K562 (cell line): ENCODE data around the gene KAT7. TPM values are rescaled to one million over a fixed set of nuclear protein-coding genes. Genes with fewer than 3 reads are reported as not detected.

Experiments
- polyA plus RNA-seq, 8 experiments: library from polyadenylated mRNA; depleted of rRNA in 4 of 8; stranded (reverse) in 5 of 8; unstranded in 3 of 8; fragments of >200 nt; fragmentation: Nextera tagmentation in 2 of 8; fragmentation: Illumina TruSeq in 1 of 8; extraction: Ambion mirVana in 2 of 8; extraction: Trizol in 1 of 8; gene quantifications; 2 replicates each; pipeline versions ENCODE4 v1.2.1 to v1.2.3, GENCODE V29; 2011 to 2014; ENCODE audit warnings: inconsistent platforms in 1 of 8, missing spikeins in 1 of 8
- total RNA-seq, 7 experiments: library from RNA; depleted of rRNA in 6 of 7; stranded (reverse); fragments of >200 nt in 6 of 7; fragmentation: Illumina TruSeq in 2 of 7; extraction: Trizol in 2 of 7; gene quantifications; 2 replicates each; pipeline versions ENCODE4 v1.2.1 to v1.2.3, GENCODE V29; 2011 to 2021; ENCODE audit warnings: low replicate concordance in 1 of 7

KAT7 gene
- total and polyA plus RNA-seq, 9 of the 15 experiments (the other 6 are each of a cell fraction or from before 2014, with no cell fraction given) = 10.8 to 57.3 (median 34.8) TPM

Other genes with a start within 250 kb of the KAT7 start
- gene NXPH3, start 212.8 kb upstream of the KAT7 start, total RNA-seq (2014; rRNA removed) = 0.05 and 0.16 TPM in 2 replicates
- 0.07 and 0.10 TPM in 2 replicates for gene NXPH3, start 212.8 kb upstream of the KAT7 start, total RNA-seq (2014; rRNA removed; fragmentation: Illumina TruSeq; extraction: Trizol)
- gene NXPH3, start 212.8 kb upstream of the KAT7 start, total RNA-seq (2015; rRNA removed; fragmentation: Illumina TruSeq; extraction: Trizol) = 0.04 and 0.08 TPM in 2 replicates
- gene NXPH3, start 212.8 kb upstream of the KAT7 start, total RNA-seq (2021) = 0.13 and 0.27 TPM in 2 replicates
- 0.06 and 0.14 TPM in 2 replicates for gene NXPH3, start 212.8 kb upstream of the KAT7 start, polyA plus RNA-seq (2011; rRNA removed)
- gene NXPH3, start 212.8 kb upstream of the KAT7 start, polyA plus RNA-seq (2014; fragmentation: Illumina TruSeq; extraction: Trizol) = 0.17 and 0.18 TPM in 2 replicates
- gene NXPH3, start 212.8 kb upstream of the KAT7 start, polyA plus RNA-seq (2014; fragmentation: Nextera tagmentation; extraction: Ambion mirVana) = not detected
- gene NXPH3, start 212.8 kb upstream of the KAT7 start, polyA plus RNA-seq (2014; rRNA removed) = 0.05 and 0.08 TPM in 2 replicates
- 34.2 and 46.7 TPM in 2 replicates for gene SPOP, start 110.6 kb upstream of the KAT7 start, total RNA-seq (2014; rRNA removed)
- gene SPOP, start 110.6 kb upstream of the KAT7 start, total RNA-seq (2014; rRNA removed; fragmentation: Illumina TruSeq; extraction: Trizol) = 38.5 and 43.0 TPM in 2 replicates
- gene SPOP, start 110.6 kb upstream of the KAT7 start, total RNA-seq (2015; rRNA removed; fragmentation: Illumina TruSeq; extraction: Trizol) = 39.7 and 40.6 TPM in 2 replicates
- gene SPOP, start 110.6 kb upstream of the KAT7 start, total RNA-seq (2021) = 52.6 and 52.7 TPM in 2 replicates
- 63.3 and 68.0 TPM in 2 replicates for gene SPOP, start 110.6 kb upstream of the KAT7 start, polyA plus RNA-seq (2011; rRNA removed)
- gene SPOP, start 110.6 kb upstream of the KAT7 start, polyA plus RNA-seq (2014; fragmentation: Illumina TruSeq; extraction: Trizol) = 49.7 and 54.7 TPM in 2 replicates
- 10 to 100 TPM; 39.6 to 65.9 TPM for gene SPOP, start 110.6 kb upstream of the KAT7 start, polyA plus RNA-seq (2014; fragmentation: Nextera tagmentation; extraction: Ambion mirVana)
- gene SPOP, start 110.6 kb upstream of the KAT7 start, polyA plus RNA-seq (2014; rRNA removed) = 34.4 and 36.1 TPM in 2 replicates
- gene SLC35B1, start 80.7 kb upstream of the KAT7 start, total RNA-seq (2014; rRNA removed) = 51.4 and 58.8 TPM in 2 replicates
- gene SLC35B1, start 80.7 kb upstream of the KAT7 start, total RNA-seq (2014; rRNA removed; fragmentation: Illumina TruSeq; extraction: Trizol) = 76.4 and 77.1 TPM in 2 replicates
- 64.1 and 74.2 TPM in 2 replicates for gene SLC35B1, start 80.7 kb upstream of the KAT7 start, total RNA-seq (2015; rRNA removed; fragmentation: Illumina TruSeq; extraction: Trizol)
- gene SLC35B1, start 80.7 kb upstream of the KAT7 start, total RNA-seq (2021) = 66.2 and 66.3 TPM in 2 replicates
- 87.9 and 103 TPM in 2 replicates for gene SLC35B1, start 80.7 kb upstream of the KAT7 start, polyA plus RNA-seq (2011; rRNA removed)
- gene SLC35B1, start 80.7 kb upstream of the KAT7 start, polyA plus RNA-seq (2014; fragmentation: Illumina TruSeq; extraction: Trizol) = 70.7 and 71.3 TPM in 2 replicates
- gene SLC35B1, start 80.7 kb upstream of the KAT7 start, polyA plus RNA-seq (2014; fragmentation: Nextera tagmentation; extraction: Ambion mirVana) = 10 to 100 TPM; 62.0 to 64.4 TPM
- gene SLC35B1, start 80.7 kb upstream of the KAT7 start, polyA plus RNA-seq (2014; rRNA removed) = 53.4 and 54.3 TPM in 2 replicates
- 36.6 and 53.7 TPM in 2 replicates for gene FAM117A, start 24.6 kb upstream of the KAT7 start, total RNA-seq (2014; rRNA removed)
- 17.2 and 17.4 TPM in 2 replicates for gene FAM117A, start 24.6 kb upstream of the KAT7 start, total RNA-seq (2014; rRNA removed; fragmentation: Illumina TruSeq; extraction: Trizol)
- gene FAM117A, start 24.6 kb upstream of the KAT7 start, total RNA-seq (2015; rRNA removed; fragmentation: Illumina TruSeq; extraction: Trizol) = 29.9 and 31.6 TPM in 2 replicates
- 57.1 and 60.6 TPM in 2 replicates for gene FAM117A, start 24.6 kb upstream of the KAT7 start, total RNA-seq (2021)
- 40.4 and 70.5 TPM in 2 replicates for gene FAM117A, start 24.6 kb upstream of the KAT7 start, polyA plus RNA-seq (2011; rRNA removed)
- 78.9 and 79.7 TPM in 2 replicates for gene FAM117A, start 24.6 kb upstream of the KAT7 start, polyA plus RNA-seq (2014; fragmentation: Illumina TruSeq; extraction: Trizol)
- gene FAM117A, start 24.6 kb upstream of the KAT7 start, polyA plus RNA-seq (2014; fragmentation: Nextera tagmentation; extraction: Ambion mirVana) = 1 to 10 TPM; 3.1 to 4.7 TPM
- gene FAM117A, start 24.6 kb upstream of the KAT7 start, polyA plus RNA-seq (2014; rRNA removed) = 62.9 and 65.9 TPM in 2 replicates
- not detected in 2 replicates for gene TAC4, start 59.4 kb downstream of the KAT7 start, total RNA-seq (2014; rRNA removed)
- not detected in 2 replicates for gene TAC4, start 59.4 kb downstream of the KAT7 start, total RNA-seq (2014; rRNA removed; fragmentation: Illumina TruSeq; extraction: Trizol)
- gene TAC4, start 59.4 kb downstream of the KAT7 start, total RNA-seq (2015; rRNA removed; fragmentation: Illumina TruSeq; extraction: Trizol) = not detected in 2 replicates
- gene TAC4, start 59.4 kb downstream of the KAT7 start, total RNA-seq (2021) = not detected in 2 replicates
- not detected in 2 replicates for gene TAC4, start 59.4 kb downstream of the KAT7 start, polyA plus RNA-seq (2011; rRNA removed)
- gene TAC4, start 59.4 kb downstream of the KAT7 start, polyA plus RNA-seq (2014; fragmentation: Illumina TruSeq; extraction: Trizol) = not detected in 2 replicates
- under 1 TPM in 1 of 2 experiments, not detected in 1; 0.17 TPM for gene TAC4, start 59.4 kb downstream of the KAT7 start, polyA plus RNA-seq (2014; fragmentation: Nextera tagmentation; extraction: Ambion mirVana)
- gene TAC4, start 59.4 kb downstream of the KAT7 start, polyA plus RNA-seq (2014; rRNA removed) = not detected in 2 replicates
- gene DLX4, start 180.5 kb downstream of the KAT7 start, total RNA-seq (2014; rRNA removed) = 0.32 and 0.41 TPM in 2 replicates
- 0.25 and 0.32 TPM in 2 replicates for gene DLX4, start 180.5 kb downstream of the KAT7 start, total RNA-seq (2014; rRNA removed; fragmentation: Illumina TruSeq; extraction: Trizol)
- 0.58 and 0.83 TPM in 2 replicates for gene DLX4, start 180.5 kb downstream of the KAT7 start, total RNA-seq (2015; rRNA removed; fragmentation: Illumina TruSeq; extraction: Trizol)
- gene DLX4, start 180.5 kb downstream of the KAT7 start, total RNA-seq (2021) = 1.7 TPM in 2 replicates
- gene DLX4, start 180.5 kb downstream of the KAT7 start, polyA plus RNA-seq (2011; rRNA removed) = 1.6 and 2.2 TPM in 2 replicates
- 0.96 and 1.1 TPM in 2 replicates for gene DLX4, start 180.5 kb downstream of the KAT7 start, polyA plus RNA-seq (2014; fragmentation: Illumina TruSeq; extraction: Trizol)
- under 1 TPM; 0.15 to 0.39 TPM for gene DLX4, start 180.5 kb downstream of the KAT7 start, polyA plus RNA-seq (2014; fragmentation: Nextera tagmentation; extraction: Ambion mirVana)
- 0.58 and 1.2 TPM in 2 replicates for gene DLX4, start 180.5 kb downstream of the KAT7 start, polyA plus RNA-seq (2014; rRNA removed)
- gene DLX3, start 206.5 kb downstream of the KAT7 start, total RNA-seq (2014; rRNA removed) = not detected in 2 replicates
- gene DLX3, start 206.5 kb downstream of the KAT7 start, total RNA-seq (2014; rRNA removed; fragmentation: Illumina TruSeq; extraction: Trizol) = not detected in 2 replicates
- gene DLX3, start 206.5 kb downstream of the KAT7 start, total RNA-seq (2015; rRNA removed; fragmentation: Illumina TruSeq; extraction: Trizol) = not detected in 2 replicates
- gene DLX3, start 206.5 kb downstream of the KAT7 start, total RNA-seq (2021) = not detected in 2 replicates
- gene DLX3, start 206.5 kb downstream of the KAT7 start, polyA plus RNA-seq (2011; rRNA removed) = not detected in 2 replicates
- gene DLX3, start 206.5 kb downstream of the KAT7 start, polyA plus RNA-seq (2014; fragmentation: Illumina TruSeq; extraction: Trizol) = not detected in 2 replicates
- not detected for gene DLX3, start 206.5 kb downstream of the KAT7 start, polyA plus RNA-seq (2014; fragmentation: Nextera tagmentation; extraction: Ambion mirVana)
- not detected in 2 replicates for gene DLX3, start 206.5 kb downstream of the KAT7 start, polyA plus RNA-seq (2014; rRNA removed)